Lower lobe of right lung (tissue), 2 donors: Measurements from ENCODE around the gene PANX3. TPM values are rescaled to one million over a fixed set of nuclear protein-coding genes. Genes with fewer than 3 reads are reported as not detected.
A peak's percentile ranks its signal among the peaks of the same experiment; 100 is the strongest.
"Not testable (repeated sequence)": the region's sequence is repeated elsewhere in the genome, so short reads cannot be mapped to it uniquely, and the experiment has no call there.

Experiments
- ATAC-seq, 2 donors: fragments of 200-7000 bp; cut with Tn5 transposase; one replicate each; pipeline ENCODE4 v1.9.1; 2020 to 2022; ENCODE audit warnings: mild to moderate bottlenecking in 2 of 2, moderate library complexity in 2 of 2
- DNase-seq: peaks from one replicate; pipeline ENCODE4 v3.0.0-alpha.2; 2020
- H3K27ac ChIP-seq: fragments of 200-600 bp; one replicate; pipeline ENCODE4 v1.8.0; 2022
- H3K27me3 ChIP-seq: fragments of 200-600 bp; one replicate; pipeline ENCODE4 v1.8.0; 2022; ENCODE audit warnings: low read depth
- H3K36me3 ChIP-seq: fragments of 200-600 bp; one replicate; pipeline ENCODE4 v1.8.0; 2022; ENCODE audit warnings: mild to moderate bottlenecking
- H3K4me1 ChIP-seq: fragments of 200-600 bp; one replicate; pipeline ENCODE4 v1.8.0; 2022
- H3K4me3 ChIP-seq: fragments of 200-600 bp; one replicate; pipeline ENCODE4 v1.8.0; 2022; ENCODE audit warnings: mild to moderate bottlenecking
- H3K9me3 ChIP-seq: fragments of 200-600 bp; one replicate; pipeline ENCODE4 v1.8.0; 2022
- CTCF ChIP-seq: fragments of 200-600 bp; IDR thresholded peaks from one replicate; pipeline ENCODE4 v1.8.0; 2022; ENCODE audit warnings: antibody characterized with exemption, mild to moderate bottlenecking
- intact Hi-C: fragments of 100-400 bp; cut with DNase I; formaldehyde crosslinking; loops from one replicate; pipeline ENCODE4 v1.11.0; 2022
- total RNA-seq: library from RNA; stranded (reverse); fragmentation: NEBNext Ultra II Directional; extraction: Animal tissue kit (Norgen Biotek cat#: 25700); gene quantifications from one replicate; pipeline ENCODE4 v1.2.1, GENCODE V29; 2021
- donor health status: DM: no; HTN: yes; CAD: no; lungs with severe emphysema.

The PANX3 gene
- total RNA-seq, 1 donor from 2014 or later, result not detected

- no peak for TF ChIP-seq CTCF
- H3K27me3 ChIP-seq, result no peaks in the 10 kb centered on the region
- ATAC-seq (no peak), DNase-seq (no peak)
- H3K27ac ChIP-seq, result no peak overlapping the region
- H3K9me3 ChIP-seq, result no peaks in the 10 kb centered on the region
- no peak overlapping the region for H3K4me3 ChIP-seq
- no peaks in the 10 kb centered on the region for H3K4me1 ChIP-seq
- intact Hi-C loops, result no loop called here
- no peaks in the 10 kb centered on the region for H3K36me3 ChIP-seq
Measured at GRCh38 chr11:124602193-124602592, 9.0 kb upstream of the PANX3 start.

- ATAC-seq, H3K4me3 ChIP-seq, intact Hi-C loops, H3K36me3 ChIP-seq, H3K9me3 ChIP-seq, DNase-seq, H3K27me3 ChIP-seq, H3K4me1 ChIP-seq, H3K27ac ChIP-seq: not testable (repeated sequence)
Measured at GRCh38 chr11:124602723-124603122, 8.5 kb upstream of the PANX3 start.

- ATAC-seq (peak; percentile 46 to 68), DNase-seq (no peak)
- intact Hi-C loops, result no loop called here
- no peak overlapping the region for H3K4me3 ChIP-seq
- H3K27ac ChIP-seq, result no peak overlapping the region
- no peaks in the 10 kb centered on the region for H3K36me3 ChIP-seq
- no peaks in the 10 kb centered on the region for H3K27me3 ChIP-seq
- TF ChIP-seq CTCF, result no peak
- no peaks in the 10 kb centered on the region for H3K4me1 ChIP-seq
- H3K9me3 ChIP-seq, result no peaks in the 10 kb centered on the region
Measured at GRCh38 chr11:124605719-124606118, 5.5 kb upstream of the PANX3 start.

GRCh38 chr11:124608147-124608546, 3.1 kb upstream of the PANX3 start:
- intact Hi-C loops, result no loop called here
- ATAC-seq (no peak), DNase-seq (no peak)
- H3K27ac ChIP-seq, result no peak overlapping the region
- no peak for TF ChIP-seq CTCF
- no peaks in the 10 kb centered on the region for H3K4me1 ChIP-seq
- no peaks in the 10 kb centered on the region for H3K9me3 ChIP-seq
- H3K4me3 ChIP-seq, result no peak overlapping the region
- no peaks in the 10 kb centered on the region for H3K27me3 ChIP-seq
- H3K36me3 ChIP-seq, result no peaks in the 10 kb centered on the region

GRCh38 chr11:124610295-124610694, 933 bp upstream of the PANX3 start:
- Histone ChIP-seq H3K27ac (no peak overlapping the region), H3K4me1 (no peaks in the 10 kb centered on the region), H3K36me3 (no peaks in the 10 kb centered on the region), H3K27me3 (peaks cover 15% of the 10 kb centered on the region), H3K9me3 (no peaks in the 10 kb centered on the region), H3K4me3 (no peak overlapping the region)
- peak; percentile 33 to 41 for ATAC-seq
- no peak for TF ChIP-seq CTCF
- intact Hi-C loops, result no loop called here
- no peak for DNase-seq

- no peak for TF ChIP-seq CTCF
- Histone ChIP-seq H3K27ac (no peak overlapping the region), H3K36me3 (no peaks in the 10 kb centered on the region), H3K27me3 (peaks cover 26% of the 10 kb centered on the region), H3K9me3 (no peaks in the 10 kb centered on the region), H3K4me3 (no peak overlapping the region), H3K4me1 (no peaks in the 10 kb centered on the region)
- ATAC-seq (no peak), DNase-seq (no peak)
- intact Hi-C loops, result no loop called here
Measured at GRCh38 chr11:124612045-124612444, 817 bp downstream of the PANX3 start.
